B cell (primary cell): ENCODE results near the gene PTPRS. TPM values are rescaled to one million over a fixed set of nuclear protein-coding genes. Genes with fewer than 3 reads are reported as not detected.

ENCODE experiments used
- ATAC-seq: fragments of 200-7000 bp; cut with Tn5 transposase; one replicate; pipeline ENCODE4 v1.10.0; 2021; ENCODE audit warnings: low read depth, mild to moderate bottlenecking, moderate number of reproducible peaks, moderate library complexity
- CTCF ChIA-PET: fragments of 350-600 bp; sonication (Branson Sonifier 250); formaldehyde crosslinking; loops from one replicate; lab custom pipeline; 2021; ENCODE audit warnings: antibody characterized with exemption, inconsistent platforms; lab: Charles Lee
- POLR2A ChIA-PET: fragments of 350-600 bp; sonication (Branson Sonifier 250); formaldehyde crosslinking; loops from one replicate; lab custom pipeline; 2021; ENCODE audit warnings: antibody characterized with exemption; lab: Charles Lee
- DNase-seq: peaks from one replicate; pipeline ENCODE4 v3.0.0; 2013
- H2AFZ ChIP-seq: 2 replicates; pipeline ENCODE4 v1.6.1; 2012; ENCODE audit warnings: mild to moderate bottlenecking, low read depth, low read length; ENCODE audit not compliant: insufficient read depth, poor library complexity, severe bottlenecking
- H3K27ac ChIP-seq, 2 donors: 1 replicate in 1 of 2; 2 replicates in 1 of 2; pipeline ENCODE4 v1.5.1; 2012 to 2013; ENCODE audit warnings: low read length in 2 of 2, mild to moderate bottlenecking in 2 of 2, moderate library complexity in 1 of 2
- H3K27me3 ChIP-seq, 4 experiments: fragments of 200-600 bp in 1 of 4; sonication (generic) in 1 of 4; replicated peaks in 1 of 4; 1 replicate in 2 of 4; 2 replicates in 2 of 4; pipeline versions ENCODE4 v1.6.1 to v1.7.0; 2013 to 2016; ENCODE audit warnings: low read length in 3 of 4, mild to moderate bottlenecking in 2 of 4, mixed read lengths in 1 of 4, moderate library complexity in 1 of 4; ENCODE audit not compliant: insufficient read depth in 4 of 4, control insufficient read depth in 3 of 4; ENCODE audit errors: control extremely low read depth in 1 of 4
- H3K36me3 ChIP-seq, 2 experiments: replicated peaks in 1 of 2; 1 replicate in 1 of 2; 2 replicates in 1 of 2; pipeline versions ENCODE4 v1.6.1 to v1.7.1; 2013; ENCODE audit warnings: low read length in 1 of 2; ENCODE audit not compliant: insufficient read depth in 2 of 2, control insufficient read depth in 1 of 2; ENCODE audit errors: control extremely low read depth in 1 of 2, extremely low read depth in 1 of 2
- H3K4me1 ChIP-seq, 2 donors: fragments of 200-600 bp in 1 of 2; sonication (generic) in 1 of 2; 1 replicate in 1 of 2; 2 replicates in 1 of 2; pipeline versions ENCODE4 v1.5.1 to v1.6.1; 2013 to 2017; ENCODE audit warnings: low read length in 2 of 2; ENCODE audit not compliant: control insufficient read depth in 2 of 2, insufficient read depth in 2 of 2
- H3K4me2 ChIP-seq: replicated peaks from 2 replicates; pipeline ENCODE3; 2012; ENCODE audit warnings: mild to moderate bottlenecking, low read depth, low read length; ENCODE audit not compliant: poor library complexity, severe bottlenecking
- H3K4me3 ChIP-seq, 5 experiments: fragments of 200-600 bp in 1 of 5; sonication (generic) in 1 of 5; 1 replicate in 3 of 5; 2 replicates in 2 of 5; pipeline versions ENCODE4 v1.5.1 to v1.7.0; 2011 to 2016; ENCODE audit warnings: low read length in 4 of 5, mild to moderate bottlenecking in 4 of 5, low read depth in 2 of 5, control low read depth in 1 of 5, moderate library complexity in 1 of 5; ENCODE audit not compliant: insufficient read depth in 1 of 5; ENCODE audit errors: control extremely low read depth in 1 of 5, extremely low read depth in 1 of 5
- H3K79me2 ChIP-seq: fragments of 200-600 bp; sonication (generic); one replicate; pipeline ENCODE4 v1.6.0; 2016; ENCODE audit warnings: low read length; ENCODE audit not compliant: control insufficient read depth, insufficient read depth
- H3K9ac ChIP-seq: fragments of 200-600 bp; sonication (generic); 2 replicates; pipeline ENCODE4 v1.6.1; 2017; ENCODE audit warnings: mild to moderate bottlenecking, low read length, moderate library complexity
- H3K9me3 ChIP-seq, 3 donors: one replicate each; pipeline versions ENCODE4 v1.6.1 to v1.7.1; 2013; ENCODE audit warnings: low read length in 2 of 3; ENCODE audit not compliant: control insufficient read depth in 2 of 3, insufficient read depth in 1 of 3; ENCODE audit errors: control extremely low read depth in 1 of 3
- H4K20me1 ChIP-seq: 2 replicates; pipeline ENCODE4 v1.6.0; 2012; ENCODE audit warnings: mild to moderate bottlenecking, low read length; ENCODE audit not compliant: insufficient read depth, control insufficient read depth, poor library complexity, severe bottlenecking
- H3K27ac Mint-ChIP-seq: one replicate; pipeline ENCODE4 v1.8.0; 2021; ENCODE audit warnings: mixed read lengths
- H3K27me3 Mint-ChIP-seq: one replicate; pipeline ENCODE4 v1.8.0; 2021; ENCODE audit warnings: mixed read lengths
- H3K4me1 Mint-ChIP-seq: one replicate; pipeline ENCODE4 v1.8.0; 2021; ENCODE audit warnings: mixed read lengths
- H3K4me3 Mint-ChIP-seq: one replicate; pipeline ENCODE4 v1.8.0; 2021; ENCODE audit warnings: mixed read lengths
- H3K9me3 Mint-ChIP-seq: one replicate; pipeline ENCODE4 v1.8.0; 2022; ENCODE audit warnings: mixed read lengths; ENCODE audit not compliant: insufficient read depth
- CTCF ChIP-seq: fragments of 200-600 bp; IDR thresholded peaks from one replicate; pipeline ENCODE4 v1.8.0; 2022; ENCODE audit warnings: antibody characterized with exemption, mild to moderate bottlenecking
- EZH2 ChIP-seq: IDR thresholded peaks from 2 replicates; pipeline ENCODE4 v1.6.1; 2012; ENCODE audit warnings: borderline replicate concordance, low read depth, mild to moderate bottlenecking, moderate library complexity, low read length; ENCODE audit not compliant: insufficient read depth, poor library complexity, severe bottlenecking
- WGBS: methylation state at CpG from one replicate; pipeline ENCODE4 v1.1.5; 2013; ENCODE audit warnings: missing lambda C conversion rate; ENCODE audit not compliant: insufficient coverage; 5-methylcytosine and 5-hydroxymethylcytosine counted together
- intact Hi-C: fragments of 100-400 bp; cut with micrococcal nuclease; formaldehyde crosslinking; loops from one replicate; pipeline ENCODE4 v1.10.0; 2022
- polyA plus RNA-seq: library from polyadenylated mRNA; depleted of rRNA; stranded (reverse); fragments of >200 nt; gene quantifications from 2 replicates; pipeline ENCODE4 v1.2.3, GENCODE V29; 2012
- total RNA-seq, 2 donors: library from RNA; stranded (reverse); fragments of 120-200 nt in 1 of 2; gene quantifications; 1 replicate in 1 of 2; 2 replicates in 1 of 2; pipeline versions ENCODE4 v1.2.3 to v1.2.4, GENCODE V29; 2013 to 2022

The PTPRS gene
- total and polyA plus RNA-seq, 2 donors (not counting 1 experiment from before 2014, with no cell fraction given): 6.5 to 10.0 TPM

- H3K4me3 ChIP-seq: no peak overlapping the region
- H3K4me2 ChIP-seq: no peak overlapping the region
- no peak overlapping the region for H3K27ac ChIP-seq
- no peak for TF ChIP-seq EZH2
- TF ChIP-seq CTCF: no peak
- no peaks in the 10 kb centered on the region for H3K79me2 ChIP-seq
- peaks cover 0 to 12% (median 0%) of the 10 kb centered on the region in 3 donors for H3K9me3 ChIP-seq
- H3K9me3 Mint-ChIP-seq: no peaks in the 10 kb centered on the region
- POLR2A ChIA-PET: no interaction called here
- H3K4me1 ChIP-seq: no peaks in the 10 kb centered on the region
- H3K27ac Mint-ChIP-seq: no peak overlapping the region
- CTCF ChIA-PET: interaction anchor here (0.6 kb wide), 1 partner anchor 164 kb away, joined by 3 read pairs; no protein-coding TSS in a partner anchor
- intact Hi-C loops: no loop called here
- H3K36me3 ChIP-seq: no peaks in the 10 kb centered on the region
- H3K27me3 ChIP-seq: peaks cover 0 to 12% (median 0%) of the 10 kb centered on the region in 4 experiments
- no peak overlapping the region for H3K4me3 Mint-ChIP-seq
- no peak overlapping the region for H3K9ac ChIP-seq
- H4K20me1 ChIP-seq: no peaks in the 10 kb centered on the region
- peaks cover 27% of the 10 kb centered on the region for H3K27me3 Mint-ChIP-seq
- WGBS: 90% methylated on average over 3 of the region's 4 CpGs
- H2AFZ ChIP-seq: no peak overlapping the region
- DNase-seq: no peak
- ATAC-seq: no peak
- H3K4me1 Mint-ChIP-seq: no peaks in the 10 kb centered on the region
Measured at GRCh38 chr19:5361407-5361806, 20.8 kb upstream of the PTPRS start.

GRCh38 chr19:5360003-5360780, 19.6 kb upstream of the PTPRS start:
- 73% methylated on average over 6 of the region's 9 CpGs for WGBS
- CTCF ChIA-PET: no interaction called here
- peaks cover 32% of the 10 kb centered on the region for H3K27me3 Mint-ChIP-seq

More at GRCh38 chr19:5360003-5360780, 19.6 kb upstream of the PTPRS start:
- Histone ChIP-seq H3K27me3 (peaks cover 0 to 13% (median 0%) of the 10 kb centered on the region in 4 experiments), H4K20me1 (no peaks in the 10 kb centered on the region), H3K9me3 (peaks cover 0 to 12% (median 0%) of the 10 kb centered on the region in 3 donors), H3K36me3 (no peaks in the 10 kb centered on the region), H3K4me1 (no peaks in the 10 kb centered on the region), H3K4me2 (no peak overlapping the region), H3K79me2 (no peaks in the 10 kb centered on the region), H3K4me3 (no peak overlapping the region), H3K9ac (no peak overlapping the region), H2AFZ (no peak overlapping the region), H3K27ac (no peak overlapping the region)
- DNase-seq: no peak
- no peak overlapping the region for H3K4me3 Mint-ChIP-seq
- POLR2A ChIA-PET: no interaction called here
- no peaks in the 10 kb centered on the region for H3K4me1 Mint-ChIP-seq
- ATAC-seq: no peak
- TF ChIP-seq CTCF: no peak
- TF ChIP-seq EZH2: no peak
- intact Hi-C loops: no loop called here
- H3K27ac Mint-ChIP-seq: no peak overlapping the region
- H3K9me3 Mint-ChIP-seq: no peaks in the 10 kb centered on the region
